ENCODE data around the gene PPP2R5E. TPM values are rescaled to one million over a fixed set of nuclear protein-coding genes. Genes with fewer than 3 reads are reported as not detected.

The PPP2R5E gene
- total and polyA plus RNA-seq, 2 of the 8 experiments (the other 6 are each of a cell fraction or from before 2014, with no cell fraction given) = 6.8 to 64.6 TPM

DNA sequence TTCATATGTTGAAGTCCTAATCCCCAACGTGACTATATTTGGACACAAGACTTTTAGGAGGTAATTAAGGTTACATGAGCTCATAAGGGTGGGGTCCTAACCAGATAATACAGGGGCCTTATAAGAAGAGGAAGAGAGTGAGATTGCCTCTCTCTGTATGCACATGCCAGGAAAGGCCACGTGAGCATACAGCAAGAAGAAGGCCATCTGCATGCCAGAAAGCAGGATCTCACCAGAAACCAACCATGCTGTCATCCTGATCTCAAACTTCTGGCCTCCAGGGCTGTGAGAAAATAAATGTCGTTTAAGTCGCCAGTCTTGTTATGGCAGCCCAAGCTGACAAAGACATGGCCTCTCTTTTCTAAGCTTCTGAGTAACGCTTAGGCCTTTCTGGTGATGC lies 155.5 kb downstream of the PPP2R5E start (continued):
- TF ChIP-seq, protein P1, sequence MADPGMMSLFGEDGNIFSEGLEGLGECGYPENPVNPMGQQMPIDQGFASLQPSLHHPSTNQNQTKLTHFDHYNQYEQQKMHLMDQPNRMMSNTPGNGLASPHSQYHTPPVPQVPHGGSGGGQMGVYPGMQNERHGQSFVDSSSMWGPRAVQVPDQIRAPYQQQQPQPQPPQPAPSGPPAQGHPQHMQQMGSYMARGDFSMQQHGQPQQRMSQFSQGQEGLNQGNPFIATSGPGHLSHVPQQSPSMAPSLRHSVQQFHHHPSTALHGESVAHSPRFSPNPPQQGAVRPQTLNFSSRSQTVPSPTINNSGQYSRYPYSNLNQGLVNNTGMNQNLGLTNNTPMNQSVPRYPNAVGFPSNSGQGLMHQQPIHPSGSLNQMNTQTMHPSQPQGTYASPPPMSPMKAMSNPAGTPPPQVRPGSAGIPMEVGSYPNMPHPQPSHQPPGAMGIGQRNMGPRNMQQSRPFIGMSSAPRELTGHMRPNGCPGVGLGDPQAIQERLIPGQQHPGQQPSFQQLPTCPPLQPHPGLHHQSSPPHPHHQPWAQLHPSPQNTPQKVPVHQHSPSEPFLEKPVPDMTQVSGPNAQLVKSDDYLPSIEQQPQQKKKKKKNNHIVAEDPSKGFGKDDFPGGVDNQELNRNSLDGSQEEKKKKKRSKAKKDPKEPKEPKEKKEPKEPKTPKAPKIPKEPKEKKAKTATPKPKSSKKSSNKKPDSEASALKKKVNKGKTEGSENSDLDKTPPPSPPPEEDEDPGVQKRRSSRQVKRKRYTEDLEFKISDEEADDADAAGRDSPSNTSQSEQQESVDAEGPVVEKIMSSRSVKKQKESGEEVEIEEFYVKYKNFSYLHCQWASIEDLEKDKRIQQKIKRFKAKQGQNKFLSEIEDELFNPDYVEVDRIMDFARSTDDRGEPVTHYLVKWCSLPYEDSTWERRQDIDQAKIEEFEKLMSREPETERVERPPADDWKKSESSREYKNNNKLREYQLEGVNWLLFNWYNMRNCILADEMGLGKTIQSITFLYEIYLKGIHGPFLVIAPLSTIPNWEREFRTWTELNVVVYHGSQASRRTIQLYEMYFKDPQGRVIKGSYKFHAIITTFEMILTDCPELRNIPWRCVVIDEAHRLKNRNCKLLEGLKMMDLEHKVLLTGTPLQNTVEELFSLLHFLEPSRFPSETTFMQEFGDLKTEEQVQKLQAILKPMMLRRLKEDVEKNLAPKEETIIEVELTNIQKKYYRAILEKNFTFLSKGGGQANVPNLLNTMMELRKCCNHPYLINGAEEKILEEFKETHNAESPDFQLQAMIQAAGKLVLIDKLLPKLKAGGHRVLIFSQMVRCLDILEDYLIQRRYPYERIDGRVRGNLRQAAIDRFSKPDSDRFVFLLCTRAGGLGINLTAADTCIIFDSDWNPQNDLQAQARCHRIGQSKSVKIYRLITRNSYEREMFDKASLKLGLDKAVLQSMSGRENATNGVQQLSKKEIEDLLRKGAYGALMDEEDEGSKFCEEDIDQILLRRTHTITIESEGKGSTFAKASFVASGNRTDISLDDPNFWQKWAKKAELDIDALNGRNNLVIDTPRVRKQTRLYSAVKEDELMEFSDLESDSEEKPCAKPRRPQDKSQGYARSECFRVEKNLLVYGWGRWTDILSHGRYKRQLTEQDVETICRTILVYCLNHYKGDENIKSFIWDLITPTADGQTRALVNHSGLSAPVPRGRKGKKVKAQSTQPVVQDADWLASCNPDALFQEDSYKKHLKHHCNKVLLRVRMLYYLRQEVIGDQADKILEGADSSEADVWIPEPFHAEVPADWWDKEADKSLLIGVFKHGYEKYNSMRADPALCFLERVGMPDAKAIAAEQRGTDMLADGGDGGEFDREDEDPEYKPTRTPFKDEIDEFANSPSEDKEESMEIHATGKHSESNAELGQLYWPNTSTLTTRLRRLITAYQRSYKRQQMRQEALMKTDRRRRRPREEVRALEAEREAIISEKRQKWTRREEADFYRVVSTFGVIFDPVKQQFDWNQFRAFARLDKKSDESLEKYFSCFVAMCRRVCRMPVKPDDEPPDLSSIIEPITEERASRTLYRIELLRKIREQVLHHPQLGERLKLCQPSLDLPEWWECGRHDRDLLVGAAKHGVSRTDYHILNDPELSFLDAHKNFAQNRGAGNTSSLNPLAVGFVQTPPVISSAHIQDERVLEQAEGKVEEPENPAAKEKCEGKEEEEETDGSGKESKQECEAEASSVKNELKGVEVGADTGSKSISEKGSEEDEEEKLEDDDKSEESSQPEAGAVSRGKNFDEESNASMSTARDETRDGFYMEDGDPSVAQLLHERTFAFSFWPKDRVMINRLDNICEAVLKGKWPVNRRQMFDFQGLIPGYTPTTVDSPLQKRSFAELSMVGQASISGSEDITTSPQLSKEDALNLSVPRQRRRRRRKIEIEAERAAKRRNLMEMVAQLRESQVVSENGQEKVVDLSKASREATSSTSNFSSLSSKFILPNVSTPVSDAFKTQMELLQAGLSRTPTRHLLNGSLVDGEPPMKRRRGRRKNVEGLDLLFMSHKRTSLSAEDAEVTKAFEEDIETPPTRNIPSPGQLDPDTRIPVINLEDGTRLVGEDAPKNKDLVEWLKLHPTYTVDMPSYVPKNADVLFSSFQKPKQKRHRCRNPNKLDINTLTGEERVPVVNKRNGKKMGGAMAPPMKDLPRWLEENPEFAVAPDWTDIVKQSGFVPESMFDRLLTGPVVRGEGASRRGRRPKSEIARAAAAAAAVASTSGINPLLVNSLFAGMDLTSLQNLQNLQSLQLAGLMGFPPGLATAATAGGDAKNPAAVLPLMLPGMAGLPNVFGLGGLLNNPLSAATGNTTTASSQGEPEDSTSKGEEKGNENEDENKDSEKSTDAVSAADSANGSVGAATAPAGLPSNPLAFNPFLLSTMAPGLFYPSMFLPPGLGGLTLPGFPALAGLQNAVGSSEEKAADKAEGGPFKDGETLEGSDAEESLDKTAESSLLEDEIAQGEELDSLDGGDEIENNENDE (IDR thresholded peaks at IDR 0.05; ENCODE audit: insufficient replicate concordance, low read length) = no peak
- no peak for TF ChIP-seq SP1 (IDR thresholded peaks at IDR 0.05; ENCODE audit: low read depth, low read length)
- TF ChIP-seq TAF7 (optimal IDR thresholded peaks at IDR 0.05; ENCODE audit: borderline replicate concordance, low read depth, low read length) = no peak
- TF ChIP-seq, protein P2, sequence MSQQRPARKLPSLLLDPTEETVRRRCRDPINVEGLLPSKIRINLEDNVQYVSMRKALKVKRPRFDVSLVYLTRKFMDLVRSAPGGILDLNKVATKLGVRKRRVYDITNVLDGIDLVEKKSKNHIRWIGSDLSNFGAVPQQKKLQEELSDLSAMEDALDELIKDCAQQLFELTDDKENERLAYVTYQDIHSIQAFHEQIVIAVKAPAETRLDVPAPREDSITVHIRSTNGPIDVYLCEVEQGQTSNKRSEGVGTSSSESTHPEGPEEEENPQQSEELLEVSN (IDR thresholded peaks at IDR 0.05) = no peak
- no peak for TF ChIP-seq CBX8 (IDR thresholded peaks at IDR 0.05; ENCODE audit: borderline replicate concordance, low read depth, low read length)
- no peak for TF ChIP-seq NRF1 (IDR thresholded peaks at IDR 0.05; ENCODE audit: low read depth, low read length)
- TF ChIP-seq SAP30 (IDR thresholded peaks at IDR 0.05; ENCODE audit: insufficient read depth, insufficient replicate concordance, low read length) = no peak
- no peak for TF ChIP-seq SIX5 (IDR thresholded peaks at IDR 0.05; ENCODE audit: low read depth, low read length)
- TF ChIP-seq CTBP2 (IDR thresholded peaks at IDR 0.05; ENCODE audit: borderline replicate concordance, insufficient read depth, insufficient read length, low read length) = no peak
- no peak for TF ChIP-seq JUND (IDR thresholded peaks at IDR 0.05; ENCODE audit: low read length)
- no peak for TF ChIP-seq CHD2 (IDR thresholded peaks at IDR 0.05; ENCODE audit: low read length)
- TF ChIP-seq TAF1 (IDR thresholded peaks at IDR 0.05; ENCODE audit: low read depth, low read length) = no peak

All from H1 (cell line).